ENCODE measurements around the gene SRRM3.
A peak's percentile ranks its signal among the peaks of the same experiment; 100 is the strongest.
"Not testable (repeated sequence)": the region's sequence is repeated elsewhere in the genome, so short reads cannot be mapped to it uniquely, and the experiment has no call there.

SRRM3 gene

GRCh38 chr7:76303202-76304147 is 101.8 kb downstream of the SRRM3 start:
- Histone ChIP-seq H3K27ac (ENCODE audit: low read depth, low read length, poor library complexity, severe bottlenecking) (peak overlapping the region; percentile 67), H3K4me2 (ENCODE audit: low read length) (peak overlapping the region; percentile 74), H3K9me3 (ENCODE audit: low read length) (no peaks in the 10 kb centered on the region), H2AFZ (ENCODE audit: low read length) (no peak overlapping the region), H3F3A (ENCODE audit: insufficient read depth, low read length) (no peaks in the 10 kb centered on the region), H3K4me1 (ENCODE audit: insufficient read depth, low read length, severe bottlenecking) (peaks cover 46% of the 10 kb centered on the region), H3K9me2 (ENCODE audit: low read depth, low read length) (no peaks in the 10 kb centered on the region), H4K20me1 (ENCODE audit: insufficient read depth, low read length) (no peaks in the 10 kb centered on the region), H3K4me3 (ENCODE audit: low read depth, low read length, poor library complexity, severe bottlenecking) (peak overlapping the region; percentile 63), H3K27me3 (ENCODE audit: insufficient read depth, low read length) (0 out of 2 replicates have a peak, but pooled peaks cover 5% of the 10 kb centered on the region), H3K79me2 (ENCODE audit: insufficient read depth, low read length) (no peaks in the 10 kb centered on the region), H3K9ac (ENCODE audit: low read length) (peak overlapping the region; percentile 60), H3K36me3 (ENCODE audit: insufficient read depth, low read length) (no peaks in the 10 kb centered on the region)
- TF ChIP-seq EZH2 (IDR thresholded peaks at IDR 0.05; ENCODE audit: borderline replicate concordance, low read length), result no peak
- TF ChIP-seq, protein P1, sequence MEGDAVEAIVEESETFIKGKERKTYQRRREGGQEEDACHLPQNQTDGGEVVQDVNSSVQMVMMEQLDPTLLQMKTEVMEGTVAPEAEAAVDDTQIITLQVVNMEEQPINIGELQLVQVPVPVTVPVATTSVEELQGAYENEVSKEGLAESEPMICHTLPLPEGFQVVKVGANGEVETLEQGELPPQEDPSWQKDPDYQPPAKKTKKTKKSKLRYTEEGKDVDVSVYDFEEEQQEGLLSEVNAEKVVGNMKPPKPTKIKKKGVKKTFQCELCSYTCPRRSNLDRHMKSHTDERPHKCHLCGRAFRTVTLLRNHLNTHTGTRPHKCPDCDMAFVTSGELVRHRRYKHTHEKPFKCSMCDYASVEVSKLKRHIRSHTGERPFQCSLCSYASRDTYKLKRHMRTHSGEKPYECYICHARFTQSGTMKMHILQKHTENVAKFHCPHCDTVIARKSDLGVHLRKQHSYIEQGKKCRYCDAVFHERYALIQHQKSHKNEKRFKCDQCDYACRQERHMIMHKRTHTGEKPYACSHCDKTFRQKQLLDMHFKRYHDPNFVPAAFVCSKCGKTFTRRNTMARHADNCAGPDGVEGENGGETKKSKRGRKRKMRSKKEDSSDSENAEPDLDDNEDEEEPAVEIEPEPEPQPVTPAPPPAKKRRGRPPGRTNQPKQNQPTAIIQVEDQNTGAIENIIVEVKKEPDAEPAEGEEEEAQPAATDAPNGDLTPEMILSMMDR (IDR thresholded peaks at IDR 0.05; ENCODE audit: low read length), result no peak

GRCh38 chr7:76304888-76305375 is 103.2 kb downstream of the SRRM3 start:
- no peaks in the 10 kb centered on the region for H4K20me1 ChIP-seq (ENCODE audit: insufficient read depth, low read length)
- peak overlapping the region; percentile 67 for H3K27ac ChIP-seq (ENCODE audit: low read depth, low read length, poor library complexity, severe bottlenecking)
- no peak overlapping the region for H3K4me3 ChIP-seq (ENCODE audit: low read depth, low read length, poor library complexity, severe bottlenecking)
- H2AFZ ChIP-seq (ENCODE audit: low read length), result no peak overlapping the region
- H3K79me2 ChIP-seq (ENCODE audit: insufficient read depth, low read length), result no peaks in the 10 kb centered on the region
- TF ChIP-seq, protein P1 (IDR thresholded peaks at IDR 0.05; ENCODE audit: low read length), result no peak
- TF ChIP-seq EZH2 (IDR thresholded peaks at IDR 0.05; ENCODE audit: borderline replicate concordance, low read length), result no peak
- no peaks in the 10 kb centered on the region for H3K9me2 ChIP-seq (ENCODE audit: low read depth, low read length)
- no peaks in the 10 kb centered on the region for H3F3A ChIP-seq (ENCODE audit: insufficient read depth, low read length)
- H3K9ac ChIP-seq (ENCODE audit: low read length), result no peak overlapping the region; the same call in 1 of the 2 replicates
- no peak overlapping the region for H3K4me2 ChIP-seq (ENCODE audit: low read length)
- H3K4me1 ChIP-seq (ENCODE audit: insufficient read depth, low read length, severe bottlenecking), result peaks cover 46% of the 10 kb centered on the region
- 0 out of 2 replicates have a peak, but pooled peaks cover 5% of the 10 kb centered on the region for H3K27me3 ChIP-seq (ENCODE audit: insufficient read depth, low read length)
- no peaks in the 10 kb centered on the region for H3K9me3 ChIP-seq (ENCODE audit: low read length)
- no peaks in the 10 kb centered on the region for H3K36me3 ChIP-seq (ENCODE audit: insufficient read depth, low read length)

GRCh38 chr7:76308874-76309273 is 107.2 kb downstream of the SRRM3 start:
- not testable (repeated sequence) for H2AFZ ChIP-seq (ENCODE audit: low read length)
- H3K4me1 ChIP-seq (ENCODE audit: insufficient read depth, low read length, severe bottlenecking), result peaks cover 26% of the 10 kb centered on the region

DNA sequence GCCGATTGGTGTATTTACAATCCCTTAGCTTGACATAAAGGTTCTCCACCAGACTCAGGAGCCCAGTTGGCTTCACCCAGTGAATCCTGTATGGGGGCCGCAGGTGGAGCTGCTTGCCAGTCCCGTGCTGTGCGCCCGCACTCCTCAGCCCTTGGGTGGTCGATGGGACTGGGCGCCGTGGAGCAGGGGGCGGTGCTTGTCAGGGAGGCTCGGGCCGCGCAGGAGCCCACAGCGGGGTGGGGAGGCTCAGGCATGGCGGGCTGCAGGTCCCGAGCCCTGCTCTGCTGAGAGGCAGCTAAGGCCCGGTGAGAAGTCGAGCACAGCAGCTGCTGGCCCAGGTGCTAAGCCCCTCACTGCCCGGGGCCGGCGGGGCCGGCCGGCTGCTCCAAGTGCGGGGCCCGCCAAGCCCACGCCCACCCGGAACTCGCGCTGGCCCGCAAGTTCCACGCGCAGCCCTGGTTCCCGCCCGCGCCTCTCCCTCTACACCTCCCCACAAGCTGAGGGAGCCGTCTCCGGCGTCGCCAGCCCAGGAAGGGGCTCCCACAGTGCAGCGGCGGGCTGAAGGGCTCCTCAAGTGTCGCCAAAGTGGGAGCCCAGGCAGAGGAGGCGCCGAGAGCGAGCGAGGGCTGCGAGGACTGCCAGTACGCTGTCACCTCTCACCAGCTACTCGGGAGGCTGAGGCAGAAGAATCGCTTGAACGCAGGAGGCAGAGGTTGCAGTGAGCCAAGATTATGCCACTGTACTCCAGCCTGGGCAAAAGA is 107.8 kb downstream of the SRRM3 start:
- not testable (repeated sequence) for H3K36me3 ChIP-seq (ENCODE audit: insufficient read depth, low read length); H4K20me1 ChIP-seq (ENCODE audit: insufficient read depth, low read length); H3K4me3 ChIP-seq (ENCODE audit: low read depth, low read length, poor library complexity, severe bottlenecking); H3K79me2 ChIP-seq (ENCODE audit: insufficient read depth, low read length); H2AFZ ChIP-seq (ENCODE audit: low read length); H3K27ac ChIP-seq (ENCODE audit: low read depth, low read length, poor library complexity, severe bottlenecking); H3K9me2 ChIP-seq (ENCODE audit: low read depth, low read length); H3K27me3 ChIP-seq (ENCODE audit: insufficient read depth, low read length); H3K9me3 ChIP-seq (ENCODE audit: low read length); H3K9ac ChIP-seq (ENCODE audit: low read length); H3F3A ChIP-seq (ENCODE audit: insufficient read depth, low read length); H3K4me2 ChIP-seq (ENCODE audit: low read length)
- H3K4me1 ChIP-seq (ENCODE audit: insufficient read depth, low read length, severe bottlenecking), result peaks cover 20% of the 10 kb centered on the region

More at GRCh38 chr7:76308874-76309273, 107.2 kb downstream of the SRRM3 start:
- H4K20me1 ChIP-seq (ENCODE audit: insufficient read depth, low read length); H3K9ac ChIP-seq (ENCODE audit: low read length); H3K27me3 ChIP-seq (ENCODE audit: insufficient read depth, low read length); H3K9me2 ChIP-seq (ENCODE audit: low read depth, low read length); H3K36me3 ChIP-seq (ENCODE audit: insufficient read depth, low read length); H3K27ac ChIP-seq (ENCODE audit: low read depth, low read length, poor library complexity, severe bottlenecking); H3K4me3 ChIP-seq (ENCODE audit: low read depth, low read length, poor library complexity, severe bottlenecking); H3K79me2 ChIP-seq (ENCODE audit: insufficient read depth, low read length); H3F3A ChIP-seq (ENCODE audit: insufficient read depth, low read length); H3K4me2 ChIP-seq (ENCODE audit: low read length); H3K9me3 ChIP-seq (ENCODE audit: low read length): not testable (repeated sequence)

All from OCI-LY1 (cell line).